SK-N-SH (cell line): Measurements from ENCODE around the gene ERGIC1. TPM values are rescaled to one million over a fixed set of nuclear protein-coding genes. Genes with fewer than 3 reads are reported as not detected.

Source experiments
- CTCF ChIA-PET: fragments of 300-600, 350-600 bp; formaldehyde crosslinking; extraction: SDS; loops from one replicate; lab custom pipeline; 2021; lab: Yijun Ruan, JAX
- POLR2A ChIA-PET: fragments of 350-600 bp; sonication (Branson Sonifier 250); formaldehyde crosslinking; extraction: SDS; loops from one replicate; lab custom pipeline; 2020; ENCODE audit warnings: antibody characterized with exemption, inconsistent platforms; lab: Yijun Ruan, JAX
- DNase-seq: peaks from one replicate; pipeline ENCODE4 v3.0.0; 2012
- H2AFZ ChIP-seq: fragments of 200-600 bp; sonication (generic); 2 replicates; pipeline ENCODE4 v1.8.1; 2016; ENCODE audit warnings: antibody characterized with exemption, mild to moderate bottlenecking, low read depth
- H3F3A ChIP-seq: fragments of 200-600 bp; sonication (generic); replicated peaks from 2 replicates; pipeline ENCODE3; 2016; ENCODE audit warnings: antibody characterized with exemption, mild to moderate bottlenecking; ENCODE audit not compliant: insufficient read depth
- H3K27ac ChIP-seq, 2 experiments: fragments of 200-500 bp in 1 of 2; fragments of 200-600 bp in 1 of 2; sonication (Bioruptor generic) in 1 of 2; sonication (generic), shearing (Covaris generic) in 1 of 2; 2 replicates each; pipeline versions ENCODE4 v1.5.1 to v1.6.1; 2014 to 2016; ENCODE audit warnings: low read depth in 2 of 2, inconsistent platforms in 1 of 2, low read length in 1 of 2, mild to moderate bottlenecking in 1 of 2, mixed read lengths in 1 of 2
- H3K27me3 ChIP-seq: fragments of 200-600 bp; sonication (generic), shearing (Covaris generic); 2 replicates; pipeline ENCODE4 v1.6.1; 2016; ENCODE audit warnings: mixed run types; ENCODE audit not compliant: insufficient read depth
- H3K36me3 ChIP-seq, 2 experiments: fragments of 200-500 bp in 1 of 2; fragments of 200-600 bp in 1 of 2; sonication (Bioruptor generic) in 1 of 2; sonication (generic) in 1 of 2; replicated peaks in 1 of 2; 2 replicates each; pipeline versions ENCODE3 to v1.5.1; 2014 to 2016; ENCODE audit warnings: low read length in 1 of 2, mild to moderate bottlenecking in 1 of 2; ENCODE audit not compliant: insufficient read depth in 2 of 2, control insufficient read depth in 1 of 2
- H3K4me1 ChIP-seq, 2 experiments: fragments of 200-500 bp in 1 of 2; fragments of 200-600 bp in 1 of 2; sonication (Bioruptor generic) in 1 of 2; sonication (generic), shearing (Covaris generic) in 1 of 2; 2 replicates each; pipeline versions ENCODE4 v1.5.1 to v1.6.1; 2014 to 2016; ENCODE audit warnings: low read depth in 1 of 2, low read length in 1 of 2, mixed run types in 1 of 2; ENCODE audit not compliant: insufficient read depth in 2 of 2, control insufficient read depth in 1 of 2
- H3K4me2 ChIP-seq: fragments of 200-600 bp; sonication (generic), shearing (Covaris generic); 2 replicates; pipeline ENCODE4 v1.6.1; 2017; ENCODE audit warnings: mixed run types
- H3K4me3 ChIP-seq, 2 experiments: fragments of 200-500 bp in 1 of 2; fragments of 200-600 bp in 1 of 2; sonication (Bioruptor generic) in 1 of 2; sonication (generic), shearing (Covaris generic) in 1 of 2; 2 replicates each; pipeline versions ENCODE4 v1.5.1 to v1.8.1; 2014 to 2016; ENCODE audit warnings: low read depth in 2 of 2, inconsistent platforms in 1 of 2, low read length in 1 of 2, mild to moderate bottlenecking in 1 of 2, mixed read lengths in 1 of 2, moderate library complexity in 1 of 2
- H3K79me2 ChIP-seq: fragments of 200-600 bp; sonication (generic); 2 replicates; pipeline ENCODE4 v1.8.1; 2017; ENCODE audit warnings: mild to moderate bottlenecking; ENCODE audit not compliant: insufficient read depth
- H3K9ac ChIP-seq: fragments of 200-600 bp; sonication (generic); 2 replicates; pipeline ENCODE4 v1.6.1; 2017; ENCODE audit warnings: mixed run types
- H3K9me2 ChIP-seq: fragments of 200-600 bp; sonication (generic); 2 replicates; pipeline ENCODE4 v1.6.1; 2017; ENCODE audit warnings: mixed run types
- H3K9me3 ChIP-seq: fragments of 200-600 bp; sonication (generic); 2 replicates; pipeline ENCODE4 v1.6.1; 2017; ENCODE audit warnings: mixed run types, mild to moderate bottlenecking, moderate library complexity
- H4K20me1 ChIP-seq: fragments of 200-600 bp; sonication (generic); 2 replicates; pipeline ENCODE4 v1.6.1; 2017; ENCODE audit warnings: mild to moderate bottlenecking, mixed run types; ENCODE audit not compliant: insufficient read depth
- FOSL2 ChIP-seq: IDR thresholded peaks from 2 replicates; pipeline ENCODE4 v1.4.0; 2012; ENCODE audit warnings: low read depth, mild to moderate bottlenecking, moderate library complexity, borderline replicate concordance
- GABPA ChIP-seq: IDR thresholded peaks from 2 replicates; pipeline ENCODE4 v1.4.0; 2012; ENCODE audit warnings: low read depth, mild to moderate bottlenecking
- JUND ChIP-seq: IDR thresholded peaks from 2 replicates; pipeline ENCODE4 v1.4.0; 2012
- RFX5 ChIP-seq: IDR thresholded peaks from 2 replicates; pipeline ENCODE4 v1.6.1; 2012; ENCODE audit warnings: mild to moderate bottlenecking, improper control_type of control experiment, low read length
- RXRA ChIP-seq: IDR thresholded peaks from 2 replicates; pipeline ENCODE4 v1.4.0; 2012; ENCODE audit warnings: low read depth, mild to moderate bottlenecking, borderline replicate concordance
- SMC3 ChIP-seq: IDR thresholded peaks from 2 replicates; pipeline ENCODE4 v1.6.1; 2012; ENCODE audit warnings: low read depth, low read length, improper control_type of control experiment
- TAF1 ChIP-seq: IDR thresholded peaks from 2 replicates; pipeline ENCODE4 v1.6.1; 2012; ENCODE audit warnings: low read depth, mild to moderate bottlenecking, low read length, moderate library complexity, borderline replicate concordance
- TCF12 ChIP-seq: IDR thresholded peaks from 2 replicates; pipeline ENCODE4 v1.4.0; 2012
- WGBS: methylation state at CpG from one replicate; pipeline ENCODE4 v1.1.6; 2017; ENCODE audit warnings: low lambda C conversion rate; 5-methylcytosine and 5-hydroxymethylcytosine counted together
- polyA plus RNA-seq, 3 experiments: library from polyadenylated mRNA; depleted of rRNA; stranded (reverse); fragments of >200 nt; gene quantifications; 2 replicates each; pipeline ENCODE4 v1.2.3, GENCODE V29; 2012
- TF ChIP-seq, protein P1 (sequence below): IDR thresholded peaks from 2 replicates; pipeline ENCODE4 v1.4.0; 2012; ENCODE audit warnings: low read depth, borderline replicate concordance
- TF ChIP-seq, protein P2 (sequence below): IDR thresholded peaks from 2 replicates; pipeline ENCODE4 v1.6.1; 2012; ENCODE audit warnings: mild to moderate bottlenecking, low read depth, low read length, moderate library complexity
- TF ChIP-seq, protein P3 (sequence below): fragments of 150-350 bp; IDR thresholded peaks from 2 replicates; pipeline ENCODE4 v1.6.1; 2017; ENCODE audit warnings: antibody characterized with exemption, low read length, low read depth, borderline replicate concordance
- TF ChIP-seq, protein P4 (sequence below): IDR thresholded peaks from 2 replicates; pipeline ENCODE4; 2012
- TF ChIP-seq, protein P5 (sequence below): fragments of 150-350 bp; IDR thresholded peaks from 2 replicates; pipeline ENCODE4 v1.6.1; 2016; ENCODE audit warnings: mild to moderate bottlenecking, low read depth, low read length

The ERGIC1 gene
- polyA plus RNA-seq, 1 of the 3 experiments (the other 2 are of a cell fraction): 101 TPM

DNA sequence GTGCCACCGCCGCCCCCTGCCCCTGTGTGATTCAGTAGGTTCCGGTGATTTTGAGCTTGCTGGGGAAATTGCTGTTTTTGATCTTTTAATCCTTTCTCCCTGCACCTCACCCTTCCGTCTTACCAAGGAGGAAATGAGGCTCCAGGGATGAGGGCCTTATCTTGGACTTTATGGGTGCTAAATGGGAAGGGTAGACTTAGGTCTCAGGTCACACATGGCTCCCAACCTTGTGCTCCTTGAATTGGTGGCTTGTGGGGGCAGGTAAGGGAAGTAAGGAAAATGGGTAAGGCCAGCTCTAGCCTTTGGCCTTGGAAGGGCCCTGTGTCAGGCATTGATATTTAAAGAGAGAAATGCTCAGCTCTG, 1.9 kb downstream of the ERGIC1 start (continued):
- TF ChIP-seq RFX5: no peak
- TF ChIP-seq TAF1: no peak
- TF ChIP-seq, protein P1, sequence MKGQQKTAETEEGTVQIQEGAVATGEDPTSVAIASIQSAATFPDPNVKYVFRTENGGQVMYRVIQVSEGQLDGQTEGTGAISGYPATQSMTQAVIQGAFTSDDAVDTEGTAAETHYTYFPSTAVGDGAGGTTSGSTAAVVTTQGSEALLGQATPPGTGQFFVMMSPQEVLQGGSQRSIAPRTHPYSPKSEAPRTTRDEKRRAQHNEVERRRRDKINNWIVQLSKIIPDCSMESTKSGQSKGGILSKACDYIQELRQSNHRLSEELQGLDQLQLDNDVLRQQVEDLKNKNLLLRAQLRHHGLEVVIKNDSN: no peak
- TF ChIP-seq GABPA: no peak
- TF ChIP-seq, protein P2, sequence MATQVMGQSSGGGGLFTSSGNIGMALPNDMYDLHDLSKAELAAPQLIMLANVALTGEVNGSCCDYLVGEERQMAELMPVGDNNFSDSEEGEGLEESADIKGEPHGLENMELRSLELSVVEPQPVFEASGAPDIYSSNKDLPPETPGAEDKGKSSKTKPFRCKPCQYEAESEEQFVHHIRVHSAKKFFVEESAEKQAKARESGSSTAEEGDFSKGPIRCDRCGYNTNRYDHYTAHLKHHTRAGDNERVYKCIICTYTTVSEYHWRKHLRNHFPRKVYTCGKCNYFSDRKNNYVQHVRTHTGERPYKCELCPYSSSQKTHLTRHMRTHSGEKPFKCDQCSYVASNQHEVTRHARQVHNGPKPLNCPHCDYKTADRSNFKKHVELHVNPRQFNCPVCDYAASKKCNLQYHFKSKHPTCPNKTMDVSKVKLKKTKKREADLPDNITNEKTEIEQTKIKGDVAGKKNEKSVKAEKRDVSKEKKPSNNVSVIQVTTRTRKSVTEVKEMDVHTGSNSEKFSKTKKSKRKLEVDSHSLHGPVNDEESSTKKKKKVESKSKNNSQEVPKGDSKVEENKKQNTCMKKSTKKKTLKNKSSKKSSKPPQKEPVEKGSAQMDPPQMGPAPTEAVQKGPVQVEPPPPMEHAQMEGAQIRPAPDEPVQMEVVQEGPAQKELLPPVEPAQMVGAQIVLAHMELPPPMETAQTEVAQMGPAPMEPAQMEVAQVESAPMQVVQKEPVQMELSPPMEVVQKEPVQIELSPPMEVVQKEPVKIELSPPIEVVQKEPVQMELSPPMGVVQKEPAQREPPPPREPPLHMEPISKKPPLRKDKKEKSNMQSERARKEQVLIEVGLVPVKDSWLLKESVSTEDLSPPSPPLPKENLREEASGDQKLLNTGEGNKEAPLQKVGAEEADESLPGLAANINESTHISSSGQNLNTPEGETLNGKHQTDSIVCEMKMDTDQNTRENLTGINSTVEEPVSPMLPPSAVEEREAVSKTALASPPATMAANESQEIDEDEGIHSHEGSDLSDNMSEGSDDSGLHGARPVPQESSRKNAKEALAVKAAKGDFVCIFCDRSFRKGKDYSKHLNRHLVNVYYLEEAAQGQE: no peak
- TF ChIP-seq, all 33 proteins: peak for 0

DNA sequence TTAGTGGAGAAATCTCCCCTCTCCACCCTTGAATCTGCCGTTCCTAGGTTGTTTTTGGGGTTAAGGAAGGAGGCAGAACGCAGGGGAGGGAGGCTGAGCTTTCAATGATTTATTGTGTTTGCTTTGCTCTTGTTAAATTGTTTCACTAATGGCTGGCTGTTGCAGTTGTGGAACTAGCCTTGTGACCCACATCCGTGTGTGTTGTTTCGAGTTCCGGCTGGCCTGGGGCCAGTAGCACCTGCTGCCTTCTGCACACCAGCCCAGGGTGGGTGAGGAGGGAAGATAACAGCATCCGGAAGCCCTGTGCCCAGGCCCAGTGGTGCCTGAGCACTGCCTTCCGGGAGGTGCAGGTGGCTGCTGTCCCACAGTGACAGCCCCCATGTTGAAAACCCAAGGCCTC, 3.6 kb downstream of the ERGIC1 start:
- TF ChIP-seq, protein P2: no peak
- no peak for TF ChIP-seq TAF1
- TF ChIP-seq TCF12: no peak
- TF ChIP-seq FOSL2: no peak
- no peak for TF ChIP-seq RFX5
- TF ChIP-seq RXRA: no peak
- no peak for TF ChIP-seq SMC3
- TF ChIP-seq, protein P3, sequence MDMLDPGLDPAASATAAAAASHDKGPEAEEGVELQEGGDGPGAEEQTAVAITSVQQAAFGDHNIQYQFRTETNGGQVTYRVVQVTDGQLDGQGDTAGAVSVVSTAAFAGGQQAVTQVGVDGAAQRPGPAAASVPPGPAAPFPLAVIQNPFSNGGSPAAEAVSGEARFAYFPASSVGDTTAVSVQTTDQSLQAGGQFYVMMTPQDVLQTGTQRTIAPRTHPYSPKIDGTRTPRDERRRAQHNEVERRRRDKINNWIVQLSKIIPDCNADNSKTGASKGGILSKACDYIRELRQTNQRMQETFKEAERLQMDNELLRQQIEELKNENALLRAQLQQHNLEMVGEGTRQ: no peak
- TF ChIP-seq, protein P4, sequence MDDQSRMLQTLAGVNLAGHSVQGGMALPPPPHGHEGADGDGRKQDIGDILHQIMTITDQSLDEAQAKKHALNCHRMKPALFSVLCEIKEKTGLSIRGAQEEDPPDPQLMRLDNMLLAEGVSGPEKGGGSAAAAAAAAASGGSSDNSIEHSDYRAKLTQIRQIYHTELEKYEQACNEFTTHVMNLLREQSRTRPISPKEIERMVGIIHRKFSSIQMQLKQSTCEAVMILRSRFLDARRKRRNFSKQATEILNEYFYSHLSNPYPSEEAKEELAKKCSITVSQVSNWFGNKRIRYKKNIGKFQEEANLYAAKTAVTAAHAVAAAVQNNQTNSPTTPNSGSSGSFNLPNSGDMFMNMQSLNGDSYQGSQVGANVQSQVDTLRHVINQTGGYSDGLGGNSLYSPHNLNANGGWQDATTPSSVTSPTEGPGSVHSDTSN: no peak
- TF ChIP-seq, protein P5, sequence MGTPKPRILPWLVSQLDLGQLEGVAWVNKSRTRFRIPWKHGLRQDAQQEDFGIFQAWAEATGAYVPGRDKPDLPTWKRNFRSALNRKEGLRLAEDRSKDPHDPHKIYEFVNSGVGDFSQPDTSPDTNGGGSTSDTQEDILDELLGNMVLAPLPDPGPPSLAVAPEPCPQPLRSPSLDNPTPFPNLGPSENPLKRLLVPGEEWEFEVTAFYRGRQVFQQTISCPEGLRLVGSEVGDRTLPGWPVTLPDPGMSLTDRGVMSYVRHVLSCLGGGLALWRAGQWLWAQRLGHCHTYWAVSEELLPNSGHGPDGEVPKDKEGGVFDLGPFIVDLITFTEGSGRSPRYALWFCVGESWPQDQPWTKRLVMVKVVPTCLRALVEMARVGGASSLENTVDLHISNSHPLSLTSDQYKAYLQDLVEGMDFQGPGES: no peak
- no peak for TF ChIP-seq JUND
- TF ChIP-seq, all 33 proteins: peak for 0
- CTCF ChIA-PET: interaction anchor here (0.8 to 1.6 kb wide), 3 partner anchors 8 to 131 kb away, joined by 3 read pairs; no protein-coding TSS in a partner anchor
- 89% methylated on average over 5 of the region's 7 CpGs for WGBS
- no peak overlapping the region for H3K4me3 ChIP-seq
- DNase-seq: no peak
- peaks cover 0 to 21% of the 10 kb centered on the region in 2 experiments; a peak in 2 of 4 replicates for H3K4me1 ChIP-seq
- no peak overlapping the region for H3K4me2 ChIP-seq
- no peak overlapping the region for H3K9ac ChIP-seq
- H3K79me2 ChIP-seq: peaks cover 64% of the 10 kb centered on the region
- H3K36me3 ChIP-seq: peaks cover 7 to 18% of the 10 kb centered on the region in 2 experiments
- no peaks in the 10 kb centered on the region for H3F3A ChIP-seq
- no peak overlapping the region for H3K27ac ChIP-seq
- H2AFZ ChIP-seq: no peak overlapping the region
- no peaks in the 10 kb centered on the region for H3K27me3 ChIP-seq
- H4K20me1 ChIP-seq: peaks cover 14% of the 10 kb centered on the region
- no peaks in the 10 kb centered on the region for H3K9me2 ChIP-seq
- no peaks in the 10 kb centered on the region for H3K9me3 ChIP-seq
- POLR2A ChIA-PET: no interaction called here
